GM18858 (cell line): ENCODE data around the gene NR0B1.

Source experiments
- ATAC-seq: cut with Tn5 transposase; IDR thresholded peaks from one replicate; pipeline ENCODE4 v1.9.1; 2021; ENCODE audit not compliant: unreplicated experiment

The NR0B1 gene

GRCh38 chrX:30275498-30275897 is 33.7 kb downstream of the NR0B1 start:
- no peak for ATAC-seq

DNA sequence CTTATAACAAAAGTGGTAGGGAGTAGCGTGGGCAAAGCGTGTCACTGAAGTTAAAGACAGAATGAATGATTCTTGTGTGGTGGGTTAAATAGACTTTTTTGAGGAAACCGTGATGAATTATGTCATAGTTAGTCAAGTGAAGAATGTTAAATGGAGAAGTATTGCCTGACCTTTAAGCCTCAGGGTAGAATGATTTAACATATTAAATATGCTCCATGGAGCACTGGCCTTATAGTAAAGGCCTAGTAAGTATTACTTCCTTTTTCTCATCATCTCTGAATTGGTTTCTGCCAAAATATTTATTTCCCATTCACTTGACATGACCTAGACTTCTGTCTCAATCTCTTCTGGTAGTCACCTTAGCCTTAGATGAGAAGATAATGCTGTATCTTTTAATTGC is 38.6 kb downstream of the NR0B1 start:
- ATAC-seq, result no peak

- ATAC-seq, result no peak
Observed at GRCh38 chrX:30262763-30263162, 46.4 kb downstream of the NR0B1 start.

DNA sequence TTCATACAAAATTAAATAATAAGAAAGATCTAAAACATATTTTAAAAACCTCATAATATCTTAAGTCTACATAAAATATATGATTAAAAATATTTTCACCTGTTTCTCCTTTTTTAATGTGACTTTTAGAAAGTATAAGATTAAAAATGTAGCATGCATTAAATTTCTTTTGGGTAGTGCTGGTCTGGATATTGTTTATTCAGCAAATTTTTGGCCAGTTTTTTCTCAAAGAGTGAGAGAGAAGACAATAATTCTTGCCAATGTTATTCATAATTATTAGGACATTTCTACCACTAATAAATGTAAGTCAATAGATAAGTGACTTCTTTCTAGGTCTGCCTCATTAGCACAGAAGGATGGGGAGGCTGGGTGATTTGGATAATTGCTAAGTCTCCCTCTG is 48.2 kb downstream of the NR0B1 start:
- ATAC-seq, result no peak

DNA sequence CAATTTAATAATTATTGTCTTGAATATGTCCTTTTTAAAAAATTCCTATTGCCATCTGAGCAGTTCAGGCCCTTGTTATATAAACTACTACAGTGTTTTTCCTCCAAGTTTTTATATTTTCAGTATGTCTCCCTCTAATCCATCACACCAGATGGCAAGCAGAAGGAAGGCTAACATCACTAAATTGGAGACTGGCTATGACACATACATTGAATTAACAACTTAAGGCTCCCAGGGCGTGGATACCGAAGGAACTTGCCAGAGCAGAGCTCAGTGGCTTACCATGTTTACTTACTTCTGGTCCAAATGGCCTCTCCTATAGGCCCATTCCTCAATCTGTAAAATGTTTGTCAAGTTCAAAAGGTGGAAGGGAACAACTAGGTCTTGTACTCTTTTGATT is 49.3 kb downstream of the NR0B1 start:
- no peak for ATAC-seq
